SK-N-MC (cell line): ENCODE measurements around the gene MYF6.
"Not testable (repeated sequence)": the region's sequence is repeated elsewhere in the genome, so short reads cannot be mapped to it uniquely, and the experiment has no call there.

ENCODE experiments used
- DNase-seq: peaks from one replicate; pipeline ENCODE4 v3.0.0-alpha.2; 2011; ENCODE audit warnings: low read depth, low spot score
- H3K27ac ChIP-seq: fragments of 200-600 bp; sonication (generic); 2 replicates; pipeline ENCODE4 v1.5.1; 2016; ENCODE audit warnings: mixed run types
- H3K36me3 ChIP-seq: fragments of 200-600 bp; sonication (generic); 2 replicates; pipeline ENCODE4 v1.6.1; 2017; ENCODE audit warnings: antibody characterized with exemption, low read length, mixed read lengths; ENCODE audit not compliant: insufficient read depth
- H3K4me3 ChIP-seq: fragments of 200-600 bp; sonication (generic); 2 replicates; pipeline ENCODE4 v1.5.1; 2016
- H3K9ac ChIP-seq: fragments of 200-600 bp; sonication (generic); 2 replicates; pipeline ENCODE4 v1.8.0; 2017; ENCODE audit warnings: mixed run types, mixed read lengths; ENCODE audit not compliant: insufficient read length
- H3K9me3 ChIP-seq: fragments of 200-600 bp; sonication (generic); 2 replicates; pipeline ENCODE4 v1.6.1; 2017; ENCODE audit warnings: low read depth, mild to moderate bottlenecking, antibody characterized with exemption, low read length, moderate library complexity, mixed read lengths
- EZH2 ChIP-seq: fragments of 200-600 bp; sonication (generic); IDR thresholded peaks from one replicate; pipeline ENCODE4 v1.6.1; 2017; ENCODE audit warnings: antibody characterized with exemption
- FOXP2 ChIP-seq: optimal IDR thresholded peaks from 2 replicates; pipeline ENCODE3; 2011; ENCODE audit warnings: mild to moderate bottlenecking, moderate library complexity; ENCODE audit not compliant: insufficient read depth; ENCODE audit errors: extremely low read length, control extremely low read depth
- POLR2AphosphoS5 ChIP-seq: IDR thresholded peaks from 2 replicates; pipeline ENCODE4 v1.6.1; 2012; ENCODE audit warnings: mild to moderate bottlenecking, low read depth, low read length, borderline replicate concordance

Gene MYF6

GRCh38 chr12:80707126-80707829 lies at the start of gene MYF6:
Gene MYF6 (plus strand): TSS chr12:80707634. CDS start chr12:80707720, 86 bp downstream.
- no peak within 1 kb of the TSS for H3K27ac ChIP-seq
- no peaks in the 10 kb centered on the region for H3K9me3 ChIP-seq
- TF ChIP-seq POLR2AphosphoS5 (no peak), EZH2 (no peak), FOXP2 (no peak)
- no peak within 1 kb of the TSS for H3K9ac ChIP-seq
- H3K4me3 ChIP-seq = no peak within 1 kb of the TSS
- no peak for DNase-seq
- H3K36me3 ChIP-seq = no peaks in the 10 kb centered on the region

DNA sequence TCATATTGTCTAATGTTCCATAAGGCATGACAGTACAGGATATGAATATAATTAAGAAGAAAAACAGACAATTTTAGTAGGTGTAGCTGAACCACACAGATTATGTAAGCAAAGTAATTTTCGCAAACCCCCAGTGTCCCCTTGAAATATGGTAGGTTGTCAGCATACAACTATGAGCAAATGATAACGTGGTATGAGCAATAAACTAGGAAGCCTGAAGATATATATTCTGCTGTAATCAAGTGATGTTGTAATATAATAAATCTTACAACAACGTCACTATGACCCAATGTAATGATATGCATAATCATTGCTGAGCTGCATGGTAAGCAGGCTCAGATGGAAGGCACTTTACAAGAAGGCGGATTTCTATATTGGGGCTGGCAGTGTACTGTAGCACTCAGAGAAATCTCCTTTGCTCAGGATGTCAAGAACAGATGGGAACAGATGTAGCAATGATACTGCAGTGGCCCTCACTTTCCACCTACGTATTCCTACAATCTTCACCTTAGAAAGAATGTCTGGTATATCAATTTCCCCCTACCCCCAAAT lies 47.8 kb upstream of the MYF6 start:
- no peak for TF ChIP-seq POLR2AphosphoS5
- TF ChIP-seq EZH2 = no peak
- TF ChIP-seq FOXP2 = no peak
- Histone ChIP-seq H3K9me3 (no peaks in the 10 kb centered on the region), H3K4me3 (no peak overlapping the region), H3K9ac (no peak overlapping the region), H3K36me3 (no peaks in the 10 kb centered on the region), H3K27ac (no peak overlapping the region)
- DNase-seq = no peak

GRCh38 chr12:80662586-80662985 lies 44.8 kb upstream of the MYF6 start:
- TF ChIP-seq EZH2 (no peak), POLR2AphosphoS5 (no peak), FOXP2 (no peak)
- Histone ChIP-seq H3K9me3 (no peaks in the 10 kb centered on the region), H3K9ac (no peak overlapping the region), H3K36me3 (no peaks in the 10 kb centered on the region), H3K27ac (no peak overlapping the region), H3K4me3 (no peak overlapping the region)
- no peak for DNase-seq

- Histone ChIP-seq H3K9ac (no peak overlapping the region), H3K27ac (no peak overlapping the region), H3K36me3 (no peaks in the 10 kb centered on the region), H3K9me3 (no peaks in the 10 kb centered on the region), H3K4me3 (no peak overlapping the region)
- DNase-seq = no peak
- TF ChIP-seq FOXP2 = no peak
- no peak for TF ChIP-seq EZH2
- no peak for TF ChIP-seq POLR2AphosphoS5
Measured at GRCh38 chr12:80670214-80670613, 37.2 kb upstream of the MYF6 start.

DNA sequence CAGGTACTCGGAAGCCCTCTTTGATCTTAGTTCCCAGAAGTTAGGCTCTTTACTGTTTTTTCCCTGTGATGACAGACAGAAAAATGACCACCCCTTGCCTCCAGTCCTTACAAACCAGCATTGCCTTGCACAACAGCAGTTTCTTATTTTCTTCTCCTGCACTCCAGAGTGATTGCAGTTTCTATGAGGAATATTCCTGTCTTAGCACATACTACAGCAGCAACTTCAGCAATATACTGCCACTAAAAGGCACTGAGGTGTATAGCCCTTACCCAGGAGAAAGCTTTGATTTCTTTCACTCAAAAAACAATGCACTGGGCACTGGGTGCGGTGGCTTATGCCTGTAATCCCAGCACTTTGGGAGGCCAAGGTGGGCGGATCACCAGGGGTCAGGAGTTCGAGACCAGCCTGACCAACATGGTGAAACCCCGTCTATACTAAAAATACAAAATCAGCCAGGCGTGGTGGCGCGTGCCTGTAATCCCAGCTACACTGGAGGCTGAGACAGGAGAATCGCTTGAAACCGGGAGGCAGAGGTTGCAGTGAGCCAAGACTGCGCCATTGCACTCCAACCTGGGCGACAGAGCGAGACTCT lies 31.3 kb upstream of the MYF6 start:
- Histone ChIP-seq H3K4me3 (peak overlapping the region; percentile 26; the same call in 1 of the 2 replicates), H3K27ac (peak overlapping the region; percentile 52; the same call in 1 of the 2 replicates)
- H3K36me3 ChIP-seq, H3K9ac ChIP-seq, H3K9me3 ChIP-seq, DNase-seq: not testable (repeated sequence)

DNA sequence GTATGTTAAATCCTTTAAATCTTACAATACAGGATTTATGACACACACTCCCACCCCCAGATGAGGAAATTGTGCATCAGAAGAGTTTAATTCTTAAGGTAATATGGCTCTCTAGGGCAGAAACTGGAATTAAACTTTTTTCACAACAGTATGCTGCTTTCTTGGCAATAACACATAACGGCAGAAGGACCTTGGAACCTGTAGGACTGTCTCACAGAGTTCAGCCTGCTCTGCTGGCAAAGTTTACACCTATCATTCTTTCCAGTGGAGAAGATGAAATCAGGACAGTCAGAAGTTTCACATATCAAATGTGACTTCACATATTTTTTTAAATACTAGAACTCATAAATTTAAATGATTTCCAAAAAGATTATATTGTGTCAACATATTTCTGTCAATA lies 30.6 kb upstream of the MYF6 start:
- Histone ChIP-seq H3K36me3 (no peaks in the 10 kb centered on the region), H3K9me3 (no peaks in the 10 kb centered on the region), H3K4me3 (no peak overlapping the region), H3K9ac (no peak overlapping the region), H3K27ac (no peak overlapping the region)
- no peak for DNase-seq
- TF ChIP-seq FOXP2 (no peak), EZH2 (no peak), POLR2AphosphoS5 (no peak)

DNA sequence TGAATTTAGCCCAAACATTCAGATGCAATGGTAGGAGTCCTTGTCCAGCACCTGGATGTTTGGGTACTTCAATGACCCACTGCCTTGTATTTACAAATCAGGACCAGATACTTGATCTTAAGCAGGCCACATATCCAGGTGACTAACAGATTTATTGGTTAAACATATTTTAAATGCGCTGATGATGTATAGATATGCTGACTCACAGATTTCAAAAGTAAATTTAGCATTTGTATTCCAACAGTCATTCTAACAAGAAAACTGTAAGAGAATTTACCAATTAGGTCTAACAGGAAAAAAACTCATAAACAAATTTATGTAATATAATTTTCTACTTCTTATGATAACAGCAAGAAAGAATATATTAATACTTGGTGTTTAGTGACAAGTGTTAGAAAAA lies 29.4 kb upstream of the MYF6 start:
- H3K9ac ChIP-seq = no peak overlapping the region
- DNase-seq = no peak
- H3K4me3 ChIP-seq = no peak overlapping the region
- H3K36me3 ChIP-seq = no peaks in the 10 kb centered on the region
- H3K27ac ChIP-seq = no peak overlapping the region
- TF ChIP-seq FOXP2 (no peak), POLR2AphosphoS5 (no peak), EZH2 (no peak)
- no peaks in the 10 kb centered on the region for H3K9me3 ChIP-seq

DNA sequence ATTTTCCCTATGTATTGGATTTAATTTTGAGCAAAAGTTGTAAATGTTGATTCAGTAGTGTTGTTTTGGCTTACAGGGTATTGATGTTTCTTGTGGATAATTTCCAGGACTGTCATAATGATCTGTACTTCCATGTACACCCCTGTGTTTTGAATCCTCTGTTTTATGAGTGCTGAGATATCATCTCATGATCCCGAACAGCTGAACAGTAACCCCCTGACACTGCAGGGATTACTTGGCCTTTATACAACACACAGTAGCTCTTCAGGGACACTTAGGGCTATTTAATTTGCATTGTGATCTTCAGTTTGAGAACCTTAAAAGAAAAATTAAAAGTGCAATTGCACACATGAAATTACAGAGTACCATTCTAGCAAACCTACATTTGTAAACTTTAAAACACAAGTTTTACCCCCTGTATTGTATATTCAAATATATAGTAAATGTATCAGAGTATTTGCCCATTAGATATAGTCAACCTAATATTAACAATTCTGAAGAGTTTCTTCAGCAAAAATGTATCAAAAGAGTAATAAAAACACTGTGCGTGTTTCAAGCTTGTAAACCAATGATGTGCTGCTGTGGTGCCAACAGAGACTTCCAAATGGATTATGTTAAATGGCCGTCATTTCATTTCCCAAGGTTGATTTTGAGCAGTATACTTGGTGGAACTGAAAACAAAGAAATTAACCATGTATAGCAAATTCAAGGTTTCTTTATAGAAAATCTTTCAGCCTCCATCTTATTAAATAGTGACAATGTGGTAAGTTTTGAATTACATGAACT lies 27.9 kb upstream of the MYF6 start:
- H3K27ac ChIP-seq = no peak overlapping the region
- no peak overlapping the region for H3K4me3 ChIP-seq
- DNase-seq = no peak
- H3K9me3 ChIP-seq = no peaks in the 10 kb centered on the region
- no peak overlapping the region for H3K9ac ChIP-seq
- H3K36me3 ChIP-seq = no peaks in the 10 kb centered on the region
- TF ChIP-seq POLR2AphosphoS5 (no peak), EZH2 (no peak), FOXP2 (no peak)
